WTC11 (cell line): ENCODE results near the gene DYNLT3. TPM values are rescaled to one million over a fixed set of nuclear protein-coding genes. Genes with fewer than 3 reads are reported as not detected.

Experiments
- ARID4B ChIP-seq: sonication (generic); formaldehyde crosslinking; IDR thresholded peaks from 2 replicates; pipeline ENCODE4 v1.8.0; 2023; ENCODE audit warnings: missing genetic modification reagents, mild to moderate bottlenecking, borderline replicate concordance
- CREB1 ChIP-seq: sonication (generic); formaldehyde crosslinking; IDR thresholded peaks from 2 replicates; pipeline ENCODE4 v1.8.0; 2023; ENCODE audit warnings: mild to moderate bottlenecking, missing genetic modification reagents
- ELF4 ChIP-seq: sonication (generic); formaldehyde crosslinking; IDR thresholded peaks from 2 replicates; pipeline ENCODE4 v1.8.1; 2022; ENCODE audit warnings: low read depth, mild to moderate bottlenecking, moderate library complexity, missing genetic modification reagents
- JUN ChIP-seq: sonication (generic); formaldehyde crosslinking; IDR thresholded peaks from 2 replicates; pipeline ENCODE4 v1.8.0; 2023; ENCODE audit warnings: mild to moderate bottlenecking, missing genetic modification reagents
- MYBL2 ChIP-seq: sonication (generic); formaldehyde crosslinking; IDR thresholded peaks from 2 replicates; pipeline ENCODE4 v1.8.1; 2023; ENCODE audit warnings: mild to moderate bottlenecking, moderate library complexity, missing genetic modification reagents
- NFYB ChIP-seq: sonication (generic); formaldehyde crosslinking; conservative IDR thresholded peaks from 2 replicates; pipeline ENCODE4 v1.8.0; 2022; ENCODE audit warnings: low read depth, missing genetic modification reagents
- total RNA-seq: library from RNA; stranded (reverse); gene quantifications from 3 replicates; pipeline ENCODE4 v1.2.3, GENCODE V29; 2021

The DYNLT3 gene
- total RNA-seq, 1 experiment from 2014 or later: 5.1 TPM

GRCh38 chrX:37796310-37796709 lies 51.1 kb downstream of the DYNLT3 start (continued):
- TF ChIP-seq NFYB (CRISPR knock-in tag): no peak
- no peak for TF ChIP-seq MYBL2 (CRISPR knock-in tag)
- TF ChIP-seq JUN: no peak
- no peak for TF ChIP-seq ELF4 (CRISPR knock-in tag)
- TF ChIP-seq CREB1: no peak
- no peak for TF ChIP-seq ARID4B
- TF ChIP-seq, all 79 proteins: peak for 0

Other genes starting within 250 kb of the DYNLT3 start
- gene XK, start 161.8 kb downstream of the DYNLT3 start, total RNA-seq: 1.1 to 1.5 TPM (median 1.4 TPM) in 3 replicates
- gene CYBB, start 67.5 kb downstream of the DYNLT3 start, total RNA-seq: 0.11 to 0.37 TPM (median 0.22 TPM) in 3 replicates
- gene SYTL5, start 159.0 kb upstream of the DYNLT3 start, total RNA-seq: 0.25 to 0.39 TPM (median 0.26 TPM) in 3 replicates